GM12878 (cell line): Measurements from ENCODE around the gene CTR9. TPM values are rescaled to one million over a fixed set of nuclear protein-coding genes. Genes with fewer than 3 reads are reported as not detected.
A peak's percentile ranks its signal among the peaks of the same experiment; 100 is the strongest.

Experiments used
- ATAC-seq: fragments of 200-7000 bp; cut with Tn5 transposase; 3 replicates; pipeline ENCODE4 v1.9.1; 2020; ENCODE audit warnings: mild to moderate bottlenecking, moderate library complexity
- BruUV-seq: library from RNA; stranded (reverse); fragments of 400-500 nt; replicated peaks from 2 replicates; lab custom pipeline; 2021; lab: Mats Ljungman, UMichigan
- CTCF ChIA-PET: fragments of 300-600 bp; sonication (Branson Sonifier 250); formaldehyde crosslinking; extraction: SDS; loops from one replicate; lab custom pipeline; 2021; ENCODE audit warnings: inconsistent platforms; lab: Yijun Ruan, JAX
- POLR2A ChIA-PET: fragments of 350-600 bp; formaldehyde crosslinking; extraction: SDS; loops from one replicate; lab custom pipeline; 2021; ENCODE audit warnings: inconsistent platforms; lab: Charles Lee
- RAD21 ChIA-PET: fragments of 300-600 bp; sonication (Branson Sonifier 250); formaldehyde crosslinking; loops from one replicate; lab custom pipeline; 2023; ENCODE audit warnings: antibody characterized with exemption; ENCODE audit not compliant: unreplicated experiment; lab: Charles Lee
- SMC1A ChIA-PET: fragments of 300-600 bp; sonication (Branson Sonifier 250); formaldehyde crosslinking; loops from one replicate; lab custom pipeline; 2023; ENCODE audit not compliant: unreplicated experiment, uncharacterized antibody; lab: Charles Lee
- DNase-seq: peaks from one replicate; pipeline ENCODE4 v3.0.0-alpha.2; 2011; ENCODE audit warnings: low read depth, low spot score
- FAIRE-seq: peaks from 3 replicates; lab custom pipeline; 2011; peaks lifted over from hg19 to GRCh38; lab: Jason Lieb, UNC
- H2AFZ ChIP-seq: 2 replicates; pipeline ENCODE4 v1.6.0; 2011; ENCODE audit warnings: low read depth, low read length, control low read depth; ENCODE audit not compliant: control insufficient read depth
- H3K27ac ChIP-seq: 2 replicates; pipeline ENCODE4 v1.5.1; 2011; ENCODE audit warnings: control low read depth; ENCODE audit not compliant: control insufficient read depth, insufficient read depth
- H3K27me3 ChIP-seq, 2 experiments: replicated peaks in 1 of 2; 2 replicates each; pipeline versions ENCODE4 v1.6.0 to v1.6.1; 2011; ENCODE audit warnings: low read length in 1 of 2; ENCODE audit not compliant: control insufficient read depth in 2 of 2, insufficient read depth in 2 of 2
- H3K36me3 ChIP-seq, 2 experiments: 2 replicates each; pipeline ENCODE4 v1.5.1; 2011; ENCODE audit warnings: low read length in 1 of 2; ENCODE audit not compliant: control insufficient read depth in 2 of 2, insufficient read depth in 2 of 2
- H3K4me1 ChIP-seq: 2 replicates; pipeline ENCODE4 v1.6.1; 2011; ENCODE audit warnings: mild to moderate bottlenecking, low read length, moderate library complexity, mixed read lengths; ENCODE audit not compliant: control insufficient read depth, insufficient read depth
- H3K4me2 ChIP-seq: 2 replicates; pipeline ENCODE4 v1.6.0; 2011; ENCODE audit warnings: control low read depth; ENCODE audit not compliant: control insufficient read depth, insufficient read depth
- H3K4me3 ChIP-seq: fragments of 200-600 bp; sonication (generic); 2 replicates; pipeline ENCODE4 v1.5.1; 2016
- H3K79me2 ChIP-seq: 2 replicates; pipeline ENCODE4 v1.6.0; 2011; ENCODE audit warnings: low read length; ENCODE audit not compliant: control insufficient read depth, insufficient read depth
- H3K9ac ChIP-seq: 2 replicates; pipeline ENCODE4 v1.8.0; 2011; ENCODE audit warnings: low read length, control low read depth, mixed read lengths; ENCODE audit not compliant: control insufficient read depth, insufficient read depth
- H3K9me3 ChIP-seq: replicated peaks from 3 replicates; pipeline ENCODE4 v1.5.1; 2011; ENCODE audit warnings: mild to moderate bottlenecking, low read length; ENCODE audit not compliant: control insufficient read depth, insufficient read depth
- H4K20me1 ChIP-seq: 2 replicates; pipeline ENCODE4 v1.6.0; 2011; ENCODE audit not compliant: control insufficient read depth, insufficient read depth
- CBFB ChIP-seq: IDR thresholded peaks from 2 replicates; pipeline ENCODE4 v1.6.1; 2016; ENCODE audit warnings: antibody characterized with exemption, low read depth
- E4F1 ChIP-seq: fragments of 450-650 bp; IDR thresholded peaks from 2 replicates; pipeline ENCODE4 v1.6.1; 2018; ENCODE audit warnings: borderline replicate concordance, mild to moderate bottlenecking; ENCODE audit not compliant: partially characterized antibody
- GATAD2B ChIP-seq: fragments of 450-650 bp; conservative IDR thresholded peaks from 2 replicates; pipeline ENCODE4 v1.6.1; 2017; ENCODE audit warnings: low read depth, mild to moderate bottlenecking, moderate library complexity
- IKZF1 ChIP-seq: fragments of 450-650 bp; conservative IDR thresholded peaks from 2 replicates; pipeline ENCODE4 v1.6.1; 2017; ENCODE audit warnings: antibody characterized with exemption, mild to moderate bottlenecking
- KAT2A ChIP-seq: conservative IDR thresholded peaks from 2 replicates; pipeline ENCODE4 v1.6.1; 2011; ENCODE audit warnings: low read depth, low read length; ENCODE audit not compliant: control insufficient read depth
- LARP7 ChIP-seq: fragments of 450-650 bp; IDR thresholded peaks from 2 replicates; pipeline ENCODE4 v1.6.1; 2017; ENCODE audit warnings: mild to moderate bottlenecking
- MYC ChIP-seq: IDR thresholded peaks from 2 replicates; pipeline ENCODE4 v1.6.1; 2011; ENCODE audit warnings: mild to moderate bottlenecking, low read length, moderate library complexity, inconsistent platforms; ENCODE audit not compliant: insufficient read depth, insufficient replicate concordance, insufficient read length, severe bottlenecking
- POLR2A ChIP-seq: IDR thresholded peaks from 2 replicates; pipeline ENCODE4 v1.6.1; 2011; ENCODE audit warnings: low read depth, mild to moderate bottlenecking, low read length
- POLR2AphosphoS5 ChIP-seq: IDR thresholded peaks from 2 replicates; pipeline ENCODE4 v1.6.1; 2011; ENCODE audit warnings: mild to moderate bottlenecking, low read length, inconsistent platforms
- YBX1 ChIP-seq: fragments of 450-650 bp; IDR thresholded peaks from 2 replicates; pipeline ENCODE4 v1.6.1; 2016; ENCODE audit warnings: antibody characterized with exemption
- WGBS: methylation state at CpG from one replicate; pipeline ENCODE4 v1.1.6; 2016; ENCODE audit warnings: low lambda C conversion rate; ENCODE audit not compliant: insufficient replicate concordance, insufficient coverage; ENCODE audit errors: missing lambda C conversion rate; 5-methylcytosine and 5-hydroxymethylcytosine counted together
- in situ Hi-C: fragments of 300-500 bp; cut with MboI; formaldehyde crosslinking; loops from 9 replicates; pipeline ENCODE4 v1.14.3; 2018; ENCODE audit warnings: mixed read lengths
- intact Hi-C: fragments of 100-400 bp; cut with micrococcal nuclease; formaldehyde crosslinking; loops from one replicate; pipeline ENCODE4 v1.14.2; 2022; ENCODE audit not compliant: unreplicated experiment
- polyA plus RNA-seq, 11 experiments: library from polyadenylated mRNA; depleted of rRNA in 4 of 11; unstranded in 6 of 11; stranded (reverse) in 5 of 11; fragments of >200 nt; fragmentation: Nextera tagmentation in 4 of 11; fragmentation: Illumina TruSeq in 1 of 11; extraction: Ambion mirVana in 4 of 11; extraction: Trizol in 1 of 11; gene quantifications; 1 replicate in 1 of 11; 2 replicates in 10 of 11; pipeline versions ENCODE4 v1.2.1 to v1.2.3, GENCODE V29; 2011 to 2016; ENCODE audit warnings: inconsistent platforms in 2 of 11, missing spikeins in 2 of 11, low read depth in 1 of 11
- total RNA-seq, 4 experiments: library from RNA; depleted of rRNA in 3 of 4; stranded (reverse); fragments of >200 nt in 3 of 4; fragmentation: Illumina TruSeq in 1 of 4; extraction: Trizol in 1 of 4; gene quantifications; 2 replicates each; pipeline versions ENCODE4 v1.2.1 to v1.2.3, GENCODE V29; 2013 to 2021
- TF ChIP-seq, protein P1 (sequence below): fragments of 450-650 bp; IDR thresholded peaks from 2 replicates; pipeline ENCODE4 v1.6.1; 2017; ENCODE audit warnings: mild to moderate bottlenecking
- TF ChIP-seq, protein P2 (sequence below): fragments of 450-650 bp; IDR thresholded peaks from 2 replicates; pipeline ENCODE4 v1.6.1; 2016; ENCODE audit warnings: mild to moderate bottlenecking

The CTR9 gene
- total and polyA plus RNA-seq, 10 of the 15 experiments (the other 5 are each of a cell fraction or from before 2014, with no cell fraction given), result 13.9 to 54.9 (median 28.9) TPM

DNA sequence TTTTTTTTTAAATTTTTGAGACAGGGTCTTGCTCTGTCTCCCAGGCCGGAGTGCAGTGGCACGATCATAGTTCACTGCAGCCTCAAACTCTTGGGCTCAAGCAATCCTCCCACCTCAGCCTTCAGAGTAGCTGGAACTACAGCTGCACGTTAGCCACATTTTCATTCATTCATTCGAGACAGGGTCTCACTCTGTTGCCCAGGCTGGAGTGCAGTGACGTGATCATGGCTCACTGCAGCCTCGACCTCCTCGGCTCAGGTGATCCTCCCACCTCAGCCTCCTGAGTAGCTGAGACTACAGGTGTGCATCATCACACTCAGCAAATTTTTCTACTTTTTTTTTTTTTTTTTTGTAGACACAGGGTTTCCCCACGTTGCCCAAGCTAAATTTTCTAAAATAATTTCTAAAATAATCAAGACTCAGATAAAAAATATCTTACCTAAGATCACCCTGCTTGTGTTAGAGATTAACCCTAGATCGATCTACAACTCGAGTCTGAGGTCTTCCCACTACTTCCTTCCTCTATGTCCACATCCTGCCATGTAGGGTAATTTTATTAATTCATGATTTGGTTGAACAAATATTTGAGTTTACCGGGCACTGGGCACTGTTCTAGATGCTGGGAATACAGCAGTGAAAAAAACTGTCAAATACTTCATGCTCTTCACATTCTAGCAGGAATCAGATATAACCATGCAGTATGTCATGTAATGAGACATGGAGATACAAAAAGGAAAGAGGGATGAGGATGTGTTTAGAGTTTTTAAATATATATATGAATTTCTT, 42.6 kb downstream of the CTR9 start (continued):
- TF ChIP-seq GATAD2B (no peak), MYC (no peak), CBFB (no peak), E4F1 (no peak)
- TF ChIP-seq, protein P1, sequence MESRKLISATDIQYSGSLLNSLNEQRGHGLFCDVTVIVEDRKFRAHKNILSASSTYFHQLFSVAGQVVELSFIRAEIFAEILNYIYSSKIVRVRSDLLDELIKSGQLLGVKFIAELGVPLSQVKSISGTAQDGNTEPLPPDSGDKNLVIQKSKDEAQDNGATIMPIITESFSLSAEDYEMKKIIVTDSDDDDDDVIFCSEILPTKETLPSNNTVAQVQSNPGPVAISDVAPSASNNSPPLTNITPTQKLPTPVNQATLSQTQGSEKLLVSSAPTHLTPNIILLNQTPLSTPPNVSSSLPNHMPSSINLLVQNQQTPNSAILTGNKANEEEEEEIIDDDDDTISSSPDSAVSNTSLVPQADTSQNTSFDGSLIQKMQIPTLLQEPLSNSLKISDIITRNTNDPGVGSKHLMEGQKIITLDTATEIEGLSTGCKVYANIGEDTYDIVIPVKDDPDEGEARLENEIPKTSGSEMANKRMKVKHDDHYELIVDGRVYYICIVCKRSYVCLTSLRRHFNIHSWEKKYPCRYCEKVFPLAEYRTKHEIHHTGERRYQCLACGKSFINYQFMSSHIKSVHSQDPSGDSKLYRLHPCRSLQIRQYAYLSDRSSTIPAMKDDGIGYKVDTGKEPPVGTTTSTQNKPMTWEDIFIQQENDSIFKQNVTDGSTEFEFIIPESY, result no peak
- TF ChIP-seq, all 136 proteins: peak for 0

GRCh38 chr11:10796191-10796590, 45.1 kb downstream of the CTR9 start:
- H3K4me1 ChIP-seq, result peaks cover 4% of the 10 kb centered on the region
- SMC1A ChIA-PET, result interaction anchor here (0.8 to 2.0 kb wide), 5 partner anchors 9 to 110 kb away, joined by 3 to 7 read pairs (median 3); no protein-coding TSS in a partner anchor
- TF ChIP-seq IKZF1 (no peak), KAT2A (no peak), POLR2A (peak; percentile 60; the same call in 1 of the 2 replicates), LARP7 (no peak), POLR2AphosphoS5 (peak; percentile 92), YBX1 (no peak)
- TF ChIP-seq, protein P2, sequence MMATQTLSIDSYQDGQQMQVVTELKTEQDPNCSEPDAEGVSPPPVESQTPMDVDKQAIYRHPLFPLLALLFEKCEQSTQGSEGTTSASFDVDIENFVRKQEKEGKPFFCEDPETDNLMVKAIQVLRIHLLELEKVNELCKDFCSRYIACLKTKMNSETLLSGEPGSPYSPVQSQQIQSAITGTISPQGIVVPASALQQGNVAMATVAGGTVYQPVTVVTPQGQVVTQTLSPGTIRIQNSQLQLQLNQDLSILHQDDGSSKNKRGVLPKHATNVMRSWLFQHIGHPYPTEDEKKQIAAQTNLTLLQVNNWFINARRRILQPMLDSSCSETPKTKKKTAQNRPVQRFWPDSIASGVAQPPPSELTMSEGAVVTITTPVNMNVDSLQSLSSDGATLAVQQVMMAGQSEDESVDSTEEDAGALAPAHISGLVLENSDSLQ, result no peak

More at GRCh38 chr11:10796191-10796590, 45.1 kb downstream of the CTR9 start:
- H3K4me2 ChIP-seq, result no peak overlapping the region
- H3K27me3 ChIP-seq, result no peaks in the 10 kb centered on the region
- H3K27ac ChIP-seq, result no peak overlapping the region
- peak; percentile 2; the same call in 1 of the 3 replicates for ATAC-seq
- H3K79me2 ChIP-seq, result no peaks in the 10 kb centered on the region
- WGBS, result 65% methylated on average over 2 of the region's 2 CpGs
- in situ Hi-C loops (no loop called here), intact Hi-C loops (no loop called here)
- peaks cover 17 to 39% of the 10 kb centered on the region in 2 experiments for H3K36me3 ChIP-seq
- no peaks in the 10 kb centered on the region for H3K9me3 ChIP-seq
- RAD21 ChIA-PET, result interaction anchor here (1.3 to 1.5 kb wide), 4 partner anchors 13 to 131 kb away, joined by 3 to 6 read pairs (median 4); partner anchors contain the start of gene EIF4G2
- no peak overlapping the region for H3K9ac ChIP-seq
- POLR2A ChIA-PET, result interaction anchor here (0.7 to 1.2 kb wide), 3 partner anchors 9 to 12 kb away, joined by 3 to 10 read pairs (median 3); partner anchors contain the start of gene EIF4G2
- CTCF ChIA-PET, result interaction anchor here (1.1 to 2.1 kb wide), 4 partner anchors 11 to 224 kb away, joined by 3 to 7 read pairs (median 3); no protein-coding TSS in a partner anchor
- no peak for FAIRE-seq
- H2AFZ ChIP-seq, result no peak overlapping the region
- BruUV-seq, result no TSS peak
- DNase-seq, result no peak
- no peak overlapping the region for H3K4me3 ChIP-seq
- no peaks in the 10 kb centered on the region for H4K20me1 ChIP-seq
